GM11168 (cell line): ENCODE results near the gene ADAMTS18.
"Not testable (repeated sequence)": the region's sequence is repeated elsewhere in the genome, so short reads cannot be mapped to it uniquely, and the experiment has no call there.

Source experiments
- in situ Hi-C: fragments of 300-500 bp; cut with MboI; formaldehyde crosslinking; loops from one replicate; pipeline ENCODE4 v1.12.0; 2022; ENCODE audit warnings: low sequenced_read_pairs; ENCODE audit not compliant: unreplicated experiment

Gene ADAMTS18

GRCh38 chr16:77295896-77296295 lies 138.9 kb downstream of the ADAMTS18 start:
- in situ Hi-C loops: no loop called here

- in situ Hi-C loops: no loop called here
Observed at GRCh38 chr16:77290451-77291115, 144.3 kb downstream of the ADAMTS18 start.

GRCh38 chr16:77289331-77289809 lies 145.5 kb downstream of the ADAMTS18 start:
- in situ Hi-C loops: no loop called here

- in situ Hi-C loops: no loop called here
Observed at GRCh38 chr16:77288222-77288621, 146.6 kb downstream of the ADAMTS18 start.

- in situ Hi-C loops: no loop called here
Observed at GRCh38 chr16:77285676-77286075, 149.2 kb downstream of the ADAMTS18 start.

GRCh38 chr16:77282345-77282744 lies 152.5 kb downstream of the ADAMTS18 start:
- in situ Hi-C loops: no loop called here

GRCh38 chr16:77279316-77279715 lies 155.5 kb downstream of the ADAMTS18 start:
- in situ Hi-C loops: not testable (repeated sequence)

GRCh38 chr16:77277571-77277970 lies 157.3 kb downstream of the ADAMTS18 start:
- in situ Hi-C loops: no loop called here

- in situ Hi-C loops: no loop called here
Observed at GRCh38 chr16:77277141-77277540, 157.7 kb downstream of the ADAMTS18 start.

GRCh38 chr16:77276661-77277060 lies 158.2 kb downstream of the ADAMTS18 start:
- in situ Hi-C loops: no loop called here

GRCh38 chr16:77275303-77275702 lies 159.5 kb downstream of the ADAMTS18 start:
- in situ Hi-C loops: not testable (repeated sequence)

GRCh38 chr16:77273815-77274214 lies 161.0 kb downstream of the ADAMTS18 start:
- in situ Hi-C loops: no loop called here

- in situ Hi-C loops: no loop called here
Observed at GRCh38 chr16:77271532-77272426, 163.1 kb downstream of the ADAMTS18 start.

GRCh38 chr16:77266185-77266584 lies 168.6 kb downstream of the ADAMTS18 start:
- in situ Hi-C loops: not testable (repeated sequence)

GRCh38 chr16:77262971-77263370 lies 171.9 kb downstream of the ADAMTS18 start:
- in situ Hi-C loops: no loop called here

- in situ Hi-C loops: no loop called here
Observed at GRCh38 chr16:77250400-77250799, 184.4 kb downstream of the ADAMTS18 start.

- in situ Hi-C loops: no loop called here
Observed at GRCh38 chr16:77246150-77246549, 188.7 kb downstream of the ADAMTS18 start.

- in situ Hi-C loops: not testable (repeated sequence)
Observed at GRCh38 chr16:77242471-77242870, 192.4 kb downstream of the ADAMTS18 start.

GRCh38 chr16:77238593-77238992 lies 196.2 kb downstream of the ADAMTS18 start:
- in situ Hi-C loops: no loop called here

GRCh38 chr16:77236063-77236511 lies 198.7 kb downstream of the ADAMTS18 start:
- in situ Hi-C loops: no loop called here

GRCh38 chr16:77234611-77235010 lies 200.2 kb downstream of the ADAMTS18 start:
- in situ Hi-C loops: no loop called here
